H9 (cell line): ENCODE measurements around the gene SLC4A3. TPM values are rescaled to one million over a fixed set of nuclear protein-coding genes. Genes with fewer than 3 reads are reported as not detected.
A peak's percentile ranks its signal among the peaks of the same experiment; 100 is the strongest.

Experiments
- DNase-seq: peaks from one replicate; pipeline ENCODE4 v3.0.0-alpha.2; 2017
- H2AFZ ChIP-seq: one replicate; pipeline ENCODE4 v1.6.1; 2013; ENCODE audit warnings: mild to moderate bottlenecking, low read length, control low read depth, moderate library complexity
- H2AK5ac ChIP-seq: 2 replicates; pipeline ENCODE4 v1.6.1; 2013; ENCODE audit warnings: low read length, control low read depth, mixed read lengths; ENCODE audit not compliant: insufficient read length
- H2BK120ac ChIP-seq: one replicate; pipeline ENCODE4 v1.6.1; 2013; ENCODE audit warnings: low read depth, mild to moderate bottlenecking, low read length, control low read depth, inconsistent platforms; ENCODE audit not compliant: poor library complexity, severe bottlenecking
- H2BK12ac ChIP-seq: 2 replicates; pipeline ENCODE4 v1.6.1; 2013; ENCODE audit warnings: low read length, control low read depth, mixed read lengths, low read depth; ENCODE audit not compliant: insufficient read length
- H2BK15ac ChIP-seq: 2 replicates; pipeline ENCODE4 v1.6.1; 2013; ENCODE audit warnings: low read depth, low read length, control low read depth
- H2BK20ac ChIP-seq: one replicate; pipeline ENCODE4 v1.6.1; 2013; ENCODE audit warnings: low read depth, mild to moderate bottlenecking, low read length, control low read depth, inconsistent platforms; ENCODE audit not compliant: poor library complexity, severe bottlenecking
- H2BK5ac ChIP-seq: 2 replicates; pipeline ENCODE4 v1.6.1; 2013; ENCODE audit warnings: low read length, control low read depth, mixed read lengths; ENCODE audit not compliant: insufficient read length
- H3K14ac ChIP-seq: 2 replicates; pipeline ENCODE4 v1.6.1; 2013; ENCODE audit warnings: low read length, control low read depth; ENCODE audit not compliant: insufficient read depth
- H3K18ac ChIP-seq: 2 replicates; pipeline ENCODE4 v1.6.1; 2013; ENCODE audit warnings: low read depth, mild to moderate bottlenecking, mixed read lengths, low read length, control low read depth; ENCODE audit not compliant: insufficient read length
- H3K23ac ChIP-seq: 2 replicates; pipeline ENCODE4 v1.6.1; 2013; ENCODE audit warnings: low read length, control low read depth, mixed read lengths, low read depth; ENCODE audit not compliant: insufficient read length
- H3K23me2 ChIP-seq: 2 replicates; pipeline ENCODE4 v1.6.1; 2013; ENCODE audit warnings: low read depth, mild to moderate bottlenecking, mixed read lengths, low read length, control low read depth; ENCODE audit not compliant: insufficient read length, poor library complexity, severe bottlenecking
- H3K27ac ChIP-seq: 2 replicates; pipeline ENCODE4 v1.5.1; 2013; ENCODE audit warnings: low read length, control low read depth, mixed read lengths, low read depth; ENCODE audit not compliant: insufficient read length
- H3K27me3 ChIP-seq: 2 replicates; pipeline ENCODE4 v1.6.1; 2013; ENCODE audit warnings: low read length, control low read depth, inconsistent platforms; ENCODE audit not compliant: insufficient read depth
- H3K4ac ChIP-seq: 2 replicates; pipeline ENCODE4 v1.6.1; 2013; ENCODE audit warnings: low read depth, mild to moderate bottlenecking, control low read depth, inconsistent platforms, low read length, moderate library complexity
- H3K4me1 ChIP-seq: 2 replicates; pipeline ENCODE4 v1.6.1; 2013; ENCODE audit warnings: low read length, control low read depth, inconsistent platforms; ENCODE audit not compliant: insufficient read depth
- H3K4me2 ChIP-seq: 2 replicates; pipeline ENCODE4 v1.6.1; 2013; ENCODE audit warnings: low read length, control low read depth, mixed read lengths; ENCODE audit not compliant: insufficient read length, insufficient read depth
- H3K56ac ChIP-seq: 2 replicates; pipeline ENCODE4 v1.6.1; 2013; ENCODE audit warnings: low read depth, mild to moderate bottlenecking, mixed read lengths, low read length, control low read depth; ENCODE audit not compliant: insufficient read length
- H3K79me1 ChIP-seq: 2 replicates; pipeline ENCODE4 v1.6.1; 2013; ENCODE audit warnings: low read depth, mild to moderate bottlenecking, moderate library complexity, low read length, control low read depth, inconsistent platforms; ENCODE audit not compliant: insufficient read depth, poor library complexity, severe bottlenecking
- H3K79me2 ChIP-seq: 2 replicates; pipeline ENCODE4 v1.6.1; 2013; ENCODE audit warnings: low read length, control low read depth, inconsistent platforms; ENCODE audit not compliant: insufficient read depth
- H3K9ac ChIP-seq: 2 replicates; pipeline ENCODE4 v1.6.1; 2013; ENCODE audit warnings: low read length, control low read depth, mixed read lengths; ENCODE audit not compliant: insufficient read length; ENCODE audit errors: extremely low read depth
- H3K9me3 ChIP-seq: one replicate; pipeline ENCODE4 v1.6.1; 2013; ENCODE audit warnings: low read depth, low read length, inconsistent platforms; ENCODE audit not compliant: control insufficient read depth
- H3T11ph ChIP-seq: one replicate; pipeline ENCODE4 v1.6.1; 2013; ENCODE audit warnings: mild to moderate bottlenecking, low read length, control low read depth, inconsistent platforms
- H4K20me1 ChIP-seq: one replicate; pipeline ENCODE4 v1.6.1; 2013; ENCODE audit not compliant: control insufficient read depth, insufficient read length, insufficient read depth
- H4K5ac ChIP-seq: 2 replicates; pipeline ENCODE4 v1.6.1; 2013; ENCODE audit warnings: low read depth, mild to moderate bottlenecking, mixed read lengths, low read length, control low read depth; ENCODE audit not compliant: insufficient read length
- H4K8ac ChIP-seq: replicated peaks from 2 replicates; pipeline ENCODE4 v1.6.1; 2013; ENCODE audit warnings: low read length, control low read depth, mixed read lengths, low read depth; ENCODE audit not compliant: insufficient read length
- H4K91ac ChIP-seq: 2 replicates; pipeline ENCODE4 v1.6.1; 2013; ENCODE audit warnings: low read depth, mild to moderate bottlenecking, moderate library complexity, mixed read lengths, low read length, control low read depth; ENCODE audit not compliant: insufficient read length
- H3K27ac Mint-ChIP-seq, 3 experiments: 2 replicates in 2 of 3; 3 replicates in 1 of 3; pipeline ENCODE4 v1.8.0; 2020 to 2021; ENCODE audit warnings: mixed read lengths in 3 of 3, mild to moderate bottlenecking in 1 of 3, moderate library complexity in 1 of 3
- H3K27me3 Mint-ChIP-seq: 2 replicates; pipeline ENCODE4 v1.8.0; 2021; ENCODE audit warnings: low read depth, mild to moderate bottlenecking, moderate library complexity, mixed read lengths
- H3K36me3 Mint-ChIP-seq, 3 experiments: 2 replicates in 2 of 3; 3 replicates in 1 of 3; pipeline ENCODE4 v1.8.0; 2020 to 2021; ENCODE audit warnings: low read depth in 3 of 3, mixed read lengths in 3 of 3; ENCODE audit not compliant: insufficient read depth in 1 of 3
- H3K4me1 Mint-ChIP-seq, 2 experiments: 2 replicates each; pipeline ENCODE4 v1.8.0; 2020; ENCODE audit warnings: mixed read lengths in 2 of 2
- H3K4me3 Mint-ChIP-seq, 2 experiments: 2 replicates in 1 of 2; 3 replicates in 1 of 2; pipeline ENCODE4 v1.8.0; 2020 to 2021; ENCODE audit warnings: mild to moderate bottlenecking in 2 of 2, mixed read lengths in 2 of 2, moderate library complexity in 1 of 2
- H3K9me3 Mint-ChIP-seq, 2 experiments: 2 replicates in 1 of 2; 3 replicates in 1 of 2; pipeline ENCODE4 v1.8.0; 2020; ENCODE audit warnings: mild to moderate bottlenecking in 2 of 2, mixed read lengths in 2 of 2, moderate library complexity in 1 of 2
- WGBS: extraction: QIAGEN DNeasy Blood & Tissue Kit; methylation state at CpG from one replicate; pipeline ENCODE4 v1.1.7; 2013; ENCODE audit warnings: missing lambda C conversion rate, low lambda C conversion rate, mixed read lengths; ENCODE audit not compliant: insufficient read length; ENCODE audit errors: extremely low coverage; 5-methylcytosine and 5-hydroxymethylcytosine counted together
- total RNA-seq: library from RNA; stranded (reverse); gene quantifications from 2 replicates; pipeline ENCODE4 v1.2.1, GENCODE V29; 2021
- TF ChIP-seq, protein P1 (sequence below): fragments of 200-600 bp; sonication (generic); conservative IDR thresholded peaks from 3 replicates; pipeline ENCODE4 v1.8.0; 2021; ENCODE audit warnings: antibody characterized with exemption, mild to moderate bottlenecking

Gene SLC4A3
- total RNA-seq, 1 experiment from 2014 or later, result 11.1 TPM

DNA sequence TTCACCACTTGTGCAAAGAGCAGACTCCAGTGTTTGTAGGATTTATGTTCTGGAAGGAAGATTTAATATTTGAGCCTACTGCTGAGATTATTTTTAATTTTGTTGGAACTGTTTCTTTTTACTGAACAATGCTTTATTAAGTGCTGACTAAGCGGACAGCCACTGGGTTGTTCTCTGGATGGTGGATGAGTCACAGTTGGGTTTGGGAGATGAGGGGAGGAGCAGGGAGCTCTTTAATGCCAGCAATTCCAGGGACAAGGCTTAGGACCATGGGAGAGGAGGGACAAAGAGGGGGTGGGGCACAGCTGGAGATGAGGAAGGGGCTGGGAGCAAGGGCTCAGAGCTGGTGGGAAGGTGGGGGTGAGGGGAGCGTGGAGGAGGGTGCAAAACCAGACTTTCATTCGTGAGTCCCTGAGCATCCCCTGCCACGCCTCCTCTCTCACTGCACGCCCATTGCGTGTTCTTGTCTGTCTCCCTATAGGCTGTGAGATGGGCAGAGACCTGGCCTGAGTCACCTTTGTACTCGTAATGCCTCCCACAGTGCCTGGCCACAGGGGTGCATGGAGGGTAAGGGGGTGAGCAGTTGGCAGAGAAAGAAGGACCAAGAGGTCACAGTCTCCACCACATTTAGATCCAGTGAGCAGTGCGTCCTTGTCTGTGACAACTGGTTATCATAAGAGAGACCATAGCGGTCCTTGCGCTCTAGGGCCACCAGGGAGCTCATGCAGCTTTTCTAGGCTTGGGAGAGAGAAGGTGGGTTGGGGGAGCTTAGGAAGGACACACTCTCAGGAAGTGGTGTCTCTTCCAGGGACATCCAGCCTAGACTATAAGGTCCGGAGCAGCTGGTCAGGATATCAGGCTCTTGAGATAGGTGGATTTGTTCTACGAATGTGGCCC lies 18.4 kb downstream of the SLC4A3 start:
- H3K14ac ChIP-seq, result no peak overlapping the region
- H3K23ac ChIP-seq, result no peak overlapping the region
- no peaks in the 10 kb centered on the region for H3K9me3 ChIP-seq
- H3K56ac ChIP-seq, result no peak overlapping the region
- no peak overlapping the region for H3K9ac ChIP-seq
- no peak overlapping the region for H3K4me3 Mint-ChIP-seq
- H2BK120ac ChIP-seq, result no peak overlapping the region
- no peaks in the 10 kb centered on the region for H3K79me2 ChIP-seq
- WGBS, result no CpG with 5 or more reads among the region's 12 CpGs
- peaks cover 14% of the 10 kb centered on the region for H3K27me3 Mint-ChIP-seq
- TF ChIP-seq, protein P1, sequence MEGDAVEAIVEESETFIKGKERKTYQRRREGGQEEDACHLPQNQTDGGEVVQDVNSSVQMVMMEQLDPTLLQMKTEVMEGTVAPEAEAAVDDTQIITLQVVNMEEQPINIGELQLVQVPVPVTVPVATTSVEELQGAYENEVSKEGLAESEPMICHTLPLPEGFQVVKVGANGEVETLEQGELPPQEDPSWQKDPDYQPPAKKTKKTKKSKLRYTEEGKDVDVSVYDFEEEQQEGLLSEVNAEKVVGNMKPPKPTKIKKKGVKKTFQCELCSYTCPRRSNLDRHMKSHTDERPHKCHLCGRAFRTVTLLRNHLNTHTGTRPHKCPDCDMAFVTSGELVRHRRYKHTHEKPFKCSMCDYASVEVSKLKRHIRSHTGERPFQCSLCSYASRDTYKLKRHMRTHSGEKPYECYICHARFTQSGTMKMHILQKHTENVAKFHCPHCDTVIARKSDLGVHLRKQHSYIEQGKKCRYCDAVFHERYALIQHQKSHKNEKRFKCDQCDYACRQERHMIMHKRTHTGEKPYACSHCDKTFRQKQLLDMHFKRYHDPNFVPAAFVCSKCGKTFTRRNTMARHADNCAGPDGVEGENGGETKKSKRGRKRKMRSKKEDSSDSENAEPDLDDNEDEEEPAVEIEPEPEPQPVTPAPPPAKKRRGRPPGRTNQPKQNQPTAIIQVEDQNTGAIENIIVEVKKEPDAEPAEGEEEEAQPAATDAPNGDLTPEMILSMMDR, result peak; percentile 34; the same call in 2 of the 3 replicates
- no peak overlapping the region for H3K27ac ChIP-seq
- H4K91ac ChIP-seq, result no peak overlapping the region
- no peak overlapping the region for H4K5ac ChIP-seq
- peaks cover 2% of the 10 kb centered on the region; the same call in 1 of the 2 replicates for H3K4me1 ChIP-seq
- peaks cover 0 to 8% (median 0%) of the 10 kb centered on the region in 3 experiments; a peak in 1 of 7 replicates for H3K36me3 Mint-ChIP-seq
- no peak overlapping the region for H2BK20ac ChIP-seq
- H3T11ph ChIP-seq, result no peak overlapping the region
- H4K20me1 ChIP-seq, result no peaks in the 10 kb centered on the region
- H3K9me3 Mint-ChIP-seq, result no peaks in the 10 kb centered on the region
- no peak overlapping the region for H2BK15ac ChIP-seq
- no peaks in the 10 kb centered on the region; the same call in 1 of the 2 replicates for H3K27me3 ChIP-seq
- peak overlapping the region; percentile 25 for H2BK12ac ChIP-seq
- no peak overlapping the region for H3K4me2 ChIP-seq
- H3K4me1 Mint-ChIP-seq, result peaks cover 25 to 35% of the 10 kb centered on the region in 2 experiments
- peak overlapping the region in 2 of 3 experiments; percentile 47 to 50; a peak in 2 of 7 replicates for H3K27ac Mint-ChIP-seq
- H3K18ac ChIP-seq, result no peak overlapping the region
- peak; percentile 53 for DNase-seq
- no peak overlapping the region for H2AFZ ChIP-seq
- no peak overlapping the region for H3K4ac ChIP-seq
- no peak overlapping the region for H2BK5ac ChIP-seq
- no peaks in the 10 kb centered on the region for H3K79me1 ChIP-seq
- H2AK5ac ChIP-seq, result no peak overlapping the region
- H4K8ac ChIP-seq, result no peak overlapping the region
- peaks cover 3% of the 10 kb centered on the region for H3K23me2 ChIP-seq
